ENCODE data around the gene NUP210. TPM values are rescaled to one million over a fixed set of nuclear protein-coding genes. Genes with fewer than 3 reads are reported as not detected.

The NUP210 gene
- total RNA-seq, 1 donor from 2014 or later, result 91.9 TPM

DNA sequence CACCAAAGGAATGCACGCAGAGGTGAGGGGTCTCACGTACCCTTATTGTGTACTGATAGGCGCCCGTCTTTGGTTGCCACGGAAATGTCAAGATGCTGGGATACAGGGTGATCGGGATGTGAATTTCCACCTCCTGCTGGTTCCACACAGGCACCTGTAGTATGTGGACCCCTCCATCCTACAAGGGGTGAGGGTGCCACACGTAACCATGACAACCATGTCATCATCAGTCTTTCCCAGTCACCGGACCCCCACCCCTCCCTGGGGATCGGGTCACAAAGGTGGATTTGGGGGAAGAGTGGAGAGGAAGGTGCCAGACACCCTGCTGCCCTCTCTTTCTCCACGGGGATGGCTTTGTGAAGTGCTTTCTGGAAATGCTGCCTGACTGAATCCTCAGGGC, 44.7 kb downstream of the NUP210 start:
- Mint-ChIP-seq H3K36me3 (ENCODE audit: low read depth) (peaks cover 51% of the 10 kb centered on the region), H3K27ac (no peak overlapping the region), H3K4me3 (no peak overlapping the region), H3K9me3 (no peaks in the 10 kb centered on the region), H3K4me1 (peaks cover 5% of the 10 kb centered on the region), H3K27me3 (no peaks in the 10 kb centered on the region)
- ATAC-seq (ENCODE audit: low read depth), result no peak
- intact Hi-C loops (cut with micrococcal nuclease), result no loop called here
- ChIA-PET CTCF (no interaction called here), POLR2A (no interaction called here)
- TF ChIP-seq, protein P1, sequence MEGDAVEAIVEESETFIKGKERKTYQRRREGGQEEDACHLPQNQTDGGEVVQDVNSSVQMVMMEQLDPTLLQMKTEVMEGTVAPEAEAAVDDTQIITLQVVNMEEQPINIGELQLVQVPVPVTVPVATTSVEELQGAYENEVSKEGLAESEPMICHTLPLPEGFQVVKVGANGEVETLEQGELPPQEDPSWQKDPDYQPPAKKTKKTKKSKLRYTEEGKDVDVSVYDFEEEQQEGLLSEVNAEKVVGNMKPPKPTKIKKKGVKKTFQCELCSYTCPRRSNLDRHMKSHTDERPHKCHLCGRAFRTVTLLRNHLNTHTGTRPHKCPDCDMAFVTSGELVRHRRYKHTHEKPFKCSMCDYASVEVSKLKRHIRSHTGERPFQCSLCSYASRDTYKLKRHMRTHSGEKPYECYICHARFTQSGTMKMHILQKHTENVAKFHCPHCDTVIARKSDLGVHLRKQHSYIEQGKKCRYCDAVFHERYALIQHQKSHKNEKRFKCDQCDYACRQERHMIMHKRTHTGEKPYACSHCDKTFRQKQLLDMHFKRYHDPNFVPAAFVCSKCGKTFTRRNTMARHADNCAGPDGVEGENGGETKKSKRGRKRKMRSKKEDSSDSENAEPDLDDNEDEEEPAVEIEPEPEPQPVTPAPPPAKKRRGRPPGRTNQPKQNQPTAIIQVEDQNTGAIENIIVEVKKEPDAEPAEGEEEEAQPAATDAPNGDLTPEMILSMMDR (IDR thresholded peaks at IDR 0.05), result no peak
- no peak for DNase-seq

GRCh38 chr3:13373975-13374586, 46.0 kb downstream of the NUP210 start:
- TF ChIP-seq, protein P1 (IDR thresholded peaks at IDR 0.05), result no peak
- H3K4me1 Mint-ChIP-seq, result peaks cover 5% of the 10 kb centered on the region
- no peak overlapping the region for H3K4me3 Mint-ChIP-seq
- ChIA-PET CTCF (no interaction called here), POLR2A (no interaction called here)
- DNase-seq, result no peak
- H3K36me3 Mint-ChIP-seq (ENCODE audit: low read depth), result peaks cover 37% of the 10 kb centered on the region
- no peak for ATAC-seq (ENCODE audit: low read depth)
- intact Hi-C loops (cut with micrococcal nuclease), result loop anchor here (5.0 kb wide), 1 partner anchor 38 kb away; no protein-coding TSS in a partner anchor
- no peaks in the 10 kb centered on the region for H3K9me3 Mint-ChIP-seq
- H3K27me3 Mint-ChIP-seq, result no peaks in the 10 kb centered on the region
- H3K27ac Mint-ChIP-seq, result no peak overlapping the region

- Mint-ChIP-seq H3K9me3 (no peaks in the 10 kb centered on the region), H3K4me3 (no peak overlapping the region), H3K27me3 (no peaks in the 10 kb centered on the region), H3K4me1 (no peaks in the 10 kb centered on the region), H3K36me3 (ENCODE audit: low read depth) (peaks cover 30% of the 10 kb centered on the region), H3K27ac (no peak overlapping the region)
- intact Hi-C loops (cut with micrococcal nuclease), result loop anchor here (5.0 kb wide), 1 partner anchor 40 kb away; no protein-coding TSS in a partner anchor
- ChIA-PET POLR2A (no interaction called here), CTCF (no interaction called here)
- TF ChIP-seq, protein P1 (IDR thresholded peaks at IDR 0.05), result no peak
- no peak for DNase-seq
- ATAC-seq (ENCODE audit: low read depth), result no peak
These were observed 47.5 kb downstream of the NUP210 start for GRCh38 chr3:13372656-13373055.

- ATAC-seq (ENCODE audit: low read depth), result no peak
- no peaks in the 10 kb centered on the region for H3K4me1 Mint-ChIP-seq
- no peak for DNase-seq
- ChIA-PET CTCF (no interaction called here), POLR2A (no interaction called here)
- H3K9me3 Mint-ChIP-seq, result no peaks in the 10 kb centered on the region
- intact Hi-C loops (cut with micrococcal nuclease), result loop anchor here (5.0 kb wide), 1 partner anchor 40 kb away; no protein-coding TSS in a partner anchor
- H3K4me3 Mint-ChIP-seq, result no peak overlapping the region
- peaks cover 30% of the 10 kb centered on the region for H3K36me3 Mint-ChIP-seq (ENCODE audit: low read depth)
- H3K27ac Mint-ChIP-seq, result no peak overlapping the region
- H3K27me3 Mint-ChIP-seq, result no peaks in the 10 kb centered on the region
- TF ChIP-seq, protein P1 (IDR thresholded peaks at IDR 0.05), result no peak
These were observed 48.0 kb downstream of the NUP210 start for GRCh38 chr3:13372126-13372525.

DNA sequence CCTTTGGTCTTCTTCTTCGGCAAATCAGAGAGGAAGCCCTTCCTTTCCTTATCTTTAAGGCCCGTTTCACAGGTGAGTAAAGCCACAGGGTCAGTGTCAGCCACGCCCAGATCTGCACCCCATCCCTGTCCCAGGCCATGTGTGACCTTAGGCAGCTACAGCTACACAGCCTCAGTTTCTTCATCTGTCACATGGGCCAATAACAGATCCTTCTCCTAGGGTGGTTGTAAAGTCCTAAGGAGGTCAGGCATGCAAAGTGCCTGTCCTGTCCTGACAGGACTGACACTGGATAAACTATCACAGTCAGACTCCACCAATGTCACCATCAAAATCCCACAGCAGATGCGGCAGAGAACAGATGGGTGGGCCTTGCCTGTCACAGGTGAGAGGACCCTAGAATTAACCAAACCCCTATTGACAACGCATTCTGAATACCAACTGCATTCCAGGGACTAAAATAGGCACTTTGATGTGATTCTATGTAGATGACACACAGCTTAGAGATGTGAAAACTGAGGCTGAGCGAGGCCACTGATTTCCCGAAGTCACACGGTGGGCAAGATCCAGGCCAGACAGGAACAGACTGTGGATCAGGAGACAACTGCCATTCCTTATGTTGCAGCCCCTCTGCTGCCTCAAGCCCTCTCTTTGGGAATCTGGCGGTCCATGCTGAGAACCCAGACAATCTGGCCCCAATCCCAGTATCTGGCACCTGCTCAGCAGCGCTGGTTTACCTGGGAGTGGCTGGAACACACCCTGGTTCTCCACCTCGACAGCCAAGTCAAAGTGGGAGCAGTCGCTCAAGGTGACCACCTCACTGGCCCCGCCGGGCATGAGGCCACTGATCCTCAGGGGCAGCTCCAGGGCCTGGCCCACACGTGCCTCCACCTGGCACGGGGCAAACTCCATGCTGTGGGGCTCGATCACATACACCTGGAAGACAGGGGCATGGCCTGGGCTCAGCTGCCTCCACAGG, 48.7 kb downstream of the NUP210 start:
- Mint-ChIP-seq H3K4me3 (no peak overlapping the region), H3K27ac (no peak overlapping the region), H3K27me3 (no peaks in the 10 kb centered on the region), H3K36me3 (ENCODE audit: low read depth) (peaks cover 23% of the 10 kb centered on the region), H3K4me1 (no peaks in the 10 kb centered on the region), H3K9me3 (no peaks in the 10 kb centered on the region)
- TF ChIP-seq, protein P1 (IDR thresholded peaks at IDR 0.05), result no peak
- ATAC-seq (ENCODE audit: low read depth) (no peak), DNase-seq (no peak)
- POLR2A ChIA-PET, result no interaction called here
- intact Hi-C loops (cut with micrococcal nuclease), result loop anchor here (5.0 kb wide), 1 partner anchor 41 kb away; no protein-coding TSS in a partner anchor
- CTCF ChIA-PET, result no interaction called here
